ENCODE measurements around the gene NGEF. TPM values are rescaled to one million over a fixed set of nuclear protein-coding genes. Genes with fewer than 3 reads are reported as not detected.

Gene NGEF
- total and polyA plus RNA-seq, 7 donors: 0.28 to 13.9 (median 10.8) TPM; not detected in 2

GRCh38 chr2:232846055-232846454 is 167.0 kb downstream of the NGEF start:
- H3K4me3 ChIP-seq: no peak overlapping the region
- H3K27me3 ChIP-seq: no peaks in the 10 kb centered on the region
- H3K36me3 ChIP-seq: peaks cover 15 to 97% (median 52%) of the 10 kb centered on the region in 4 donors
- no peaks in the 10 kb centered on the region for H3K4me1 ChIP-seq
- no peaks in the 10 kb centered on the region for H3K9me3 ChIP-seq
- intact Hi-C loops (cut with DNase I): no loop called here
- DNase-seq: no peak
- no peak for TF ChIP-seq POLR2AphosphoS5 (IDR thresholded peaks at IDR 0.05)
- no peak overlapping the region for H3K27ac ChIP-seq

- TF ChIP-seq EP300 (IDR thresholded peaks at IDR 0.05): no peak
- TF ChIP-seq POLR2A (IDR thresholded peaks at IDR 0.05): no peak
- no peak for TF ChIP-seq CTCF (IDR thresholded peaks at IDR 0.05)
- TF ChIP-seq POLR2AphosphoS5 (IDR thresholded peaks at IDR 0.05): no peak
- Histone ChIP-seq H3K36me3 (peaks cover 9 to 95% (median 43%) of the 10 kb centered on the region in 4 donors), H3K9me3 (no peaks in the 10 kb centered on the region), H3K4me1 (peaks cover 0 to 10% (median 3%) of the 10 kb centered on the region in 4 donors), H3K27me3 (no peaks in the 10 kb centered on the region), H3K4me3 (no peak overlapping the region), H3K27ac (no peak overlapping the region)
- intact Hi-C loops (cut with DNase I): no loop called here
- 87 to 89% methylated on average over 3 of the region's 3 CpGs for WGBS, 2 donors
- no peak for DNase-seq
These were observed 169.2 kb downstream of the NGEF start for GRCh38 chr2:232843834-232844233.

GRCh38 chr2:232842689-232843088 is 170.4 kb downstream of the NGEF start:
- Histone ChIP-seq H3K36me3 (peaks cover 5 to 88% (median 33%) of the 10 kb centered on the region in 4 donors), H3K27ac (no peak overlapping the region), H3K4me3 (no peak overlapping the region), H3K4me1 (peaks cover 0 to 17% (median 10%) of the 10 kb centered on the region in 4 donors), H3K27me3 (no peaks in the 10 kb centered on the region), H3K9me3 (no peaks in the 10 kb centered on the region)
- DNase-seq: no peak
- WGBS, 2 donors: 39 to 72% methylated on average over 2 of the region's 2 CpGs
- TF ChIP-seq POLR2AphosphoS5 (IDR thresholded peaks at IDR 0.05) (no peak), EP300 (IDR thresholded peaks at IDR 0.05) (no peak), POLR2A (IDR thresholded peaks at IDR 0.05) (no peak), CTCF (IDR thresholded peaks at IDR 0.05) (no peak)
- intact Hi-C loops (cut with DNase I): no loop called here

- H3K4me1 ChIP-seq: peaks cover 0 to 17% (median 11%) of the 10 kb centered on the region in 4 donors
- no peaks in the 10 kb centered on the region for H3K27me3 ChIP-seq
- H3K36me3 ChIP-seq: peaks cover 0 to 81% (median 17%) of the 10 kb centered on the region in 4 donors
- WGBS, 2 donors: 15 to 38% methylated on average over 9 of the region's 9 CpGs
- TF ChIP-seq POLR2AphosphoS5 (IDR thresholded peaks at IDR 0.05): no peak
- no peak for TF ChIP-seq POLR2A (IDR thresholded peaks at IDR 0.05)
- TF ChIP-seq CTCF (IDR thresholded peaks at IDR 0.05): no peak
- TF ChIP-seq EP300 (IDR thresholded peaks at IDR 0.05): no peak
- H3K9me3 ChIP-seq: no peaks in the 10 kb centered on the region
- no peak overlapping the region for H3K4me3 ChIP-seq
- intact Hi-C loops (cut with DNase I): no loop called here
- H3K27ac ChIP-seq: no peak overlapping the region
- DNase-seq: peak; percentile 72
These were observed 173.5 kb downstream of the NGEF start for GRCh38 chr2:232839411-232840079.

- H3K27ac ChIP-seq: no peak overlapping the region
- no peak for TF ChIP-seq EP300 (IDR thresholded peaks at IDR 0.05)
- TF ChIP-seq CTCF (IDR thresholded peaks at IDR 0.05): no peak
- no peak for TF ChIP-seq POLR2A (IDR thresholded peaks at IDR 0.05)
- no peak for TF ChIP-seq POLR2AphosphoS5 (IDR thresholded peaks at IDR 0.05)
- 10 to 47% methylated on average over 2 of the region's 2 CpGs for WGBS, 2 donors
- peaks cover 7 to 81% (median 20%) of the 10 kb centered on the region in 4 donors for H3K36me3 ChIP-seq
- intact Hi-C loops (cut with DNase I): no loop called here
- H3K4me1 ChIP-seq: peaks cover 0 to 17% (median 11%) of the 10 kb centered on the region in 4 donors
- no peak for DNase-seq
- H3K4me3 ChIP-seq: no peak overlapping the region
- H3K9me3 ChIP-seq: no peaks in the 10 kb centered on the region
- H3K27me3 ChIP-seq: no peaks in the 10 kb centered on the region
These were observed 174.6 kb downstream of the NGEF start for GRCh38 chr2:232838406-232838874.
